Limb (tissue), 2 donors: Measurements from ENCODE around the gene ZFAND3.
"Not testable (repeated sequence)": the region's sequence is repeated elsewhere in the genome, so short reads cannot be mapped to it uniquely, and the experiment has no call there.

ENCODE experiments used
- DNase-seq, 2 donors: peaks; one replicate each; pipeline ENCODE4 v3.0.0-alpha.2; 2016; ENCODE audit errors: extremely low spot score in 2 of 2

ZFAND3 gene

GRCh38 chr6:37971711-37972390 is 152.3 kb downstream of the ZFAND3 start:
- DNase-seq = peak in 1 of 2 donors; percentile 49

DNA sequence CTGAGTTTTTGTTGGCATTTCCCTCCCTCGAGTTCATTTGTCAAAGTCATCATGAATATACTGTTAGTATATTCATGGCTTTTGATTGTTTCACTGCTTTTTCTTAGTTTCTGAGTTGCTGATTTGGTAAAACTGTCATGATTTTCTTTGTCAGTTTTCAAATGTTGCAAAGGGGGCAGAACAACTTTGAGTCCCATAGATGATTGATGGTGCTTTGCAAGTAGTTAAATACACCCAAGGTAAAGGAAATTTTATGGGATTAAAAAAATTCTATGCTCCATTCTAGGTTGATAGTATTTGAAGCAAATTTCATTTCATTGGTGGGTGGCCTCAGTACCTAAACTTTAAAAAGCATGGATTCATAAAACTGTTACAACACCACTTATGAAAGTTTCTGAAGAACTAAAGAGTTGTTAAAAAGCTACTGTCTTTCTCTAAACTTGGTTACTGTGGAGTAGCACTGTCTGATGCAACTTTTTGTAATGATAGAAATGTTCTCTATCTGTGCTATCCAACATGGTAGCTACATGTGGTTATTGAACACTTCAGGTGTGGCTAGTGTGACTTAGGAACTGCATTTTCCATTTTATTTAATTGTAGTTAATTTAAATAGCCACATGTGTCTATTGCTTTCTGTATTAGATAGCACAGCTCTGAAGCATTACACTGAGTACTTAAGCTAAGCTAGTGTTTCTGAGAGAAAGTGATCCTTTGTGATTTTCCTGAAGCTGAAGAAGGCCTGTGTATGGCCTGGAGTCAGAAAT is 153.6 kb downstream of the ZFAND3 start:
- no peak for DNase-seq

DNA sequence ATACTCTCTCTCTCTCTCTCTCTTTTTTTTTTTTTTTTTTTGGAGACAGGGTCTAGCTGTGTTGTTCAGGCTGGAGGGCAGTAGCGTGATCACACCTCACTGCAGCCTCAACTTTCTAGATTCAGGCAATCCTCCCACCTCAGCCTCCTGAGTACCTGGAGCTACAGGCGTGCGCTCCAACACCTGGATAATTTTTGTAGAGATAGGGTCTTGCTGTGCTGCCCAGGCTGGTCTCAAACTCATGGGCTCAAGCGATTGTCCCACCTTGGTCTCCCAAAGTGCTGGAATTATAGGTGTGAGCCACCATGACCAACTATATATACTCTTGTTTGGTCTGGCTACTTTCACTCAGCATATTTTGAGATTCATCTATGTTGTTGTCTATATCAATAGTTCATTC is 154.9 kb downstream of the ZFAND3 start:
- DNase-seq = no peak

- DNase-seq = no peak
These were observed 155.4 kb downstream of the ZFAND3 start for GRCh38 chr6:37974943-37975342.

- DNase-seq = no peak
These were observed 158.2 kb downstream of the ZFAND3 start for GRCh38 chr6:37977715-37978114.

GRCh38 chr6:37979392-37980221 is 160.1 kb downstream of the ZFAND3 start:
- DNase-seq = no peak

DNA sequence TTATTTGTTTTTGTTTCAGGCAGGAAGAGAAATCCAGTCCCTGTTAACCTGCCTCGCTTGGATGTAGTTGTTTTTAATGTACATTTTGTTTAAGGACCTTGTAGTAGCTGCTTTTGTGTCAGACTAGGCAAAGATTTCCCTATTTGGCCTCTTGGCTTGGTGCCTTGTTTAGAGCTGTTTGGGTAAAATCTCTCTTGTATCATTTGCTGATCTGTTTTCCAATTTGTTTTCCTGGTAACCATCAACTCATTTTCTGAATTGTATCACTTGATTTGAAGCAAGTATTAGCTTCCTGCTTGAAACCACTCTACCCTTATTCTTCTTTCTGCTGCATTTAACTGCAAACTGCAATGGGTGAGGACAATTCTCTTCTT is 160.7 kb downstream of the ZFAND3 start:
- peak in 1 of 2 donors; percentile 43 for DNase-seq

DNA sequence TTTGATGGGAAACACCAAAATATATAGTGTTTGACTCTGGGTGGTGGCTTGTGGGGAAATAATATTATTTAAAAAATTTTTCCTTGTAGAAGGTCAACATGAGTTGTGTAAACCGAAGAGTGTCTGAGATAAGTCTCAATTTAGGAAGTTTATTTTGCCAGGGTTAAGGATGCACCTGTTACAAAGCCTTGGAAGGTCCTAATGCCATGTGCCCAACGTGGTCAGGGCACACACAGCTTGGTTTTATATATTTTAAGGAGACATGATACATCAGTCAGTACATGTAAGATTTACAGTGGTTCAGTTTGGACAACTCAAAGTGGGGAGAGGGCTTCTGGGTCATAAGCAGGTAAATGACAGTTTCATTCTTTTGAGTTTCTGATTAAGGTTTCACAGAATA is 162.1 kb downstream of the ZFAND3 start:
- DNase-seq = no peak

DNA sequence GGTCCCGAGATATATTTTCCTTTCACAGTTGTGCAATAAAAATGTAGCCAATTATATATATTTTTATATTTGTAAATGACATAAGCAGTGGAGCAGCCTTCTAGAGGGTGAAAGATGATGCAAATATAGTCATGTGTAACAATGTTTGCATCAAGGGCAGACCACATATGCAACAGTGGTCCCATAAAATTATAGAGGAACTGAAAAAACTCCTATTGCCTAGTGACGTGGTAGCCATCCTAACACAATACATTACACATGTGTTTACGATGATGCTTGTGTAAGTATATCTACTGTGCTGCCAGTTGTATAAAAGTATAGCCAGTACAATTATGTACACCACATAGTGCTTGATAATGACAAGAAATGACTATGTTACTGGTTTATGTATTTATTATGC is 162.8 kb downstream of the ZFAND3 start:
- no peak for DNase-seq

DNA sequence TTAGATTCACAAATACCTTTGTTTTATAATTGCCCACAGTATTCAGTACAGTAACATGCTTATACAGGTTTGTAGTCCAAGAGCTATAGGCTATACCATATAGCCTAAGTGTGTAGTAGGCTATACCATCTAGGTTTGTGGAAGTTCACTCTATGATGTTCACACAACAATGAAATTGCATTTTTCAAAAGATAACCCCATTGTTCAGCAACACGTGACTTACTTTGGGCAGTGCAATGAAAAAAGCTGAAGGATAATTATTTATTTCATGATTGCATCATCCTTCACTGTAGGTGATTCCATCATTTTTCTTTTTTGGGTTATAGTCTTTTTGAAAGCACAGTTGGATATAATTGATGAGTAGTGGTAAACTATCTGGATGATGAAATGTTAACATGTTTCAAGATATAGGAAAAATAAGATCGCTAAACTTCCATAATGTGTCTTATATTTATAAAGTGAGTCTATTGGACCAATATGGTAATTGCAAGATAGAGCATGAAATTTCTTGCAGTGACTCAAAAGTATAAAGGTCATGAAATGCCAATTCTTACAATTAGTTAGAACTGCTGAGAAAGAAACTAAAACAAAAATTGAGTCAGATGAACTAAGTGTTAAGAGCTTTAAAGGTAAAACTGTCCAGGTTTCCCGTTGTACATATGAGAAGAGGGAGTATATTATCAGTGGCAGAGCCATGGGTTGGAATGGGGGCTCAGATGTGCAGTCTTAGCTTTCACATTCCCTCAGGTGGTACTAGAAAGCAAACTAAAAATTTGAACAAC is 164.4 kb downstream of the ZFAND3 start:
- DNase-seq = no peak

DNA sequence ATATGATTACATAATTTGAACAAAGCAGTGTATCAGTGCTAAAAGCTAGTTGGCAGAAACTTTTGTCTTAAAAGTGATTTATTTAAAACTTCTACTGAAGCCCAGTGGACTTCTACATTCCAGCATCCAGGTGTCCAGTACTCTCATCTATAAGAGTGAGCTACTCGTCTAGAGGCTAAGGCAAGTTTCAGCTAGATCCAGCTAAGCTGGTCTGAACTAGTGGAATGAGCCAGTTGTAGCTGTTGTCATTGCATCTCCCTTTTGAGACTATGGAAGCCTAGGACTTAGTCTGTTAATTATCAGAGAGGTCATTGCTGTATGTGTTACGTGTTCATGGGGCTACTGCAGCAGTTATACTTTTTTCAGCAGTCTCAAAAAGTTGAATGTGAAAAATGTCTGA is 165.1 kb downstream of the ZFAND3 start:
- no peak for DNase-seq

GRCh38 chr6:37985355-37985754 is 165.8 kb downstream of the ZFAND3 start:
- DNase-seq = no peak

- DNase-seq = no peak
These were observed 167.5 kb downstream of the ZFAND3 start for GRCh38 chr6:37987018-37987417.

DNA sequence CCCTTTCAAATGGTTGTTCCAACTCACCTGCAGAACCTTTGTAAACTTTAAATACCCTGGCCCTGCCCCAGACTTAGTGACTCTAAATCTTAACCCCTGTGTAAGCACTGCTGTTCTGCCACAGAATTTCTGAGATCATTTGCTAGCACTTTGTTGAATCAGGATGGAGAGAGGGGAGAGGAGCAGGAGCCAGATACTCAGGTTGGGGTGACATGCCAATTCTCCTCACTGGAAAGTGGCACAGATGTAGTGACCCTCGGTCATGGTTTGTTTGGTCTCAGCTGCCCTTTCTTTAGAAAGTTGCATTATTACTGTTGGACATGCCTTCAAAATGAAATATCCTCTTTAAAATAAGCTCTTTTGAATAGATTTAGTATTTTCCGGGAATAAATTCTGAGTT is 168.0 kb downstream of the ZFAND3 start:
- no peak for DNase-seq

- DNase-seq = no peak
These were observed 168.6 kb downstream of the ZFAND3 start for GRCh38 chr6:37988127-37988526.

- DNase-seq = no peak
These were observed 169.2 kb downstream of the ZFAND3 start for GRCh38 chr6:37988696-37989095.

- no peak for DNase-seq
These were observed 171.4 kb downstream of the ZFAND3 start for GRCh38 chr6:37990762-37991525.

DNA sequence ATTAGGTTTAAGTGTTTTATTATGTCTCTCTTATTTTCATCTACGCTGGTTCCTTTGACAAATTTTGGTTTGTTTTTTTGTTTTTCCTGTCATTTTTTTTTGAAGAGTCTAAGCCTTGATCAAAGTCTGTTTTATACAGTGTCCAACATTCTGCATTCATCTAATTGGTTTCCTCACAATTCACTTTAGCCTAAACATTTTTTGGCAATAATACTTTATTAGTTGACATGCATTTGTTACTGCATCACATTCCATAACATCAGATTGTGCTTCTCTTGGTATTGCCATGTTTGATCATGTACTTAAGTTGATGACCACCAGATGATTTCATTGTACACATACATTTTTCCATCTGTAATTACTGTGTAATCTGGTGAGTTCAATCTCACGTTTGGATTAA is 173.2 kb downstream of the ZFAND3 start:
- DNase-seq = no peak

- DNase-seq = not testable (repeated sequence)
These were observed 173.7 kb downstream of the ZFAND3 start for GRCh38 chr6:37993194-37993593.

GRCh38 chr6:37993596-37993995 is 174.1 kb downstream of the ZFAND3 start:
- DNase-seq = no peak

DNA sequence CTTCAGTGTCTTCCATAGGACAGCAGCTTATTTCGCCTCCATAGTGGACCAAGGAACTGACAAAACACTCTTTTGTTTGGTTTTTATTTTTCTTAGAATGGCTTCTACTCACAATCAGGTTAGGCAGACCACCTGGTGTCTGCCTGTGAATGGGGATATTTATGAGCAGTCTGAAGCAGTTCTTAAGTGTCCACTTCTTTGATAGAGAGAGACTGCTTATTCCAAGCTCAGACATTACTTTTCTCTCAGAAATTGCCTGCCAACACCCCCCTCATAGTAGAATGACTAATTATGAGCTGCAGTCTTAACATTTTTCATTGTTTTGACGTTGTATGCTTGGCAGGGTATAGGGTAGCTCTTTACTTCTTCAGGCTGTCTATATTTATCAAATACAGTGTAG is 174.7 kb downstream of the ZFAND3 start:
- no peak for DNase-seq
